ENCODE data around the gene DCUN1D3.

Gene DCUN1D3, protein sequence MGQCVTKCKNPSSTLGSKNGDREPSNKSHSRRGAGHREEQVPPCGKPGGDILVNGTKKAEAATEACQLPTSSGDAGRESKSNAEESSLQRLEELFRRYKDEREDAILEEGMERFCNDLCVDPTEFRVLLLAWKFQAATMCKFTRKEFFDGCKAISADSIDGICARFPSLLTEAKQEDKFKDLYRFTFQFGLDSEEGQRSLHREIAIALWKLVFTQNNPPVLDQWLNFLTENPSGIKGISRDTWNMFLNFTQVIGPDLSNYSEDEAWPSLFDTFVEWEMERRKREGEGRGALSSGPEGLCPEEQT

DNA sequence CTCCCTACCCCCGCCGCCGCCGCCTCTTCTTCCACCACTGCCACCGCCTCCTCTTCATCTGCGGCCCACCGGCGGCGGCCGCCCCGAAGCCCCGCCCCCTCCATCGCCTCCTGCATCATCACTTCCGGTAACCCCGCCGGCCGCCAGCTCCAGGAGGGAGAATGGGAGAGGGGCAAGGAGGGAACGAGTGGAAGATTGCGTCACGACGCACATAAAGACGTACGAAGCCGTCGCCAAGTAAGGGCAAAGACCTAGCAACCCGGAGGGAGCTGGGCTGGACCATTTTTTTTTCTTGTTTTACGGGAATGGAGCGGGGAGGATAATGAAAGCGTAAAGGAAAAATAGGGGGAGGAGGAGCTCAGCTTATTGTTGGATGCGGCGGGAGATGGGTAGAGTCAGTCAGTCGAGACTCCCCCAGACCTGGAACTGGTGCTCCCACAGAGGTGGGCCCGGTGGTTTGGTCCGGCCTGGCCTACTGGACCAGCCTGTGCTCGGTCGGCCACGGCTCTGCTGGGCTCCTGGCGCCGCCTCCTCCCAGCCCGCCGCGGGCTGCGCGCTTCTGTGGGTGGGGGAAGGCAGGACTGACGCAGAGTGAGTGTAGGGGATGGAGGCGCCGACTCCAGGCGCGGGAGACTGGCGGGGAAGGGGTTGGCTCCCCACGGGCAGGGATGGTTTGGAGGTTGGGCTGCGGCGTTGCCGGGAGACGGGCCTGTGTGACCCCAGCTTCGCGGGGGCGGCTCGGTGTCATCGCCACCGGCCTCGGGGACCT, at the start of gene DCUN1D3, which contains the start of gene LYRM1:
Gene DCUN1D3 (minus strand): TSS at position 60 of the 769 bp plus-strand sequence. CDS start 37,820 bp downstream, outside the sequence.
Gene LYRM1 (plus strand): TSS at position 473 of the 769 bp plus-strand sequence. CDS start 14,785 bp downstream, outside the sequence.
- TF ChIP-seq GATA3 (IDR thresholded peaks at IDR 0.05; ENCODE audit: low read depth, low read length), result no peak
- TF ChIP-seq GATA2 (IDR thresholded peaks at IDR 0.05; ENCODE audit: low read depth, low read length), result no peak

DNA sequence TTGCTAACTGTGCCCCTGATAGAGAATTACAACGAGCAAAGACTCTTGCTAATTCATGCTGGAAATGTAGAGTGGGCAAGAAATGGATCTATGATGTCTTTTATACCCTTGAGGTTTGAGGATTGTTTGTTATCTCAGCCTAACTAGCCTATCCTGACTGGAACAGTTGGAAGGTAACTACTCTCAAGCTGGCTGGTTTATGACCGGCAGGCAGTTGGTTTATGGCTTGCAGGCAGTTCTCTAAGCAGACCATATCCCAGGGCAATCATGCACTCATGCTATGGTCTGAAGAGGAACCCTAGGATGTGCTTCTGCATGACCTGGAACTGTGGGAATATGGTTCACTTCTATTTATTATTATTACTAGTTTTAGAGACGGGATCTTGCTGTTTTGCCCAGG, 49.5 kb upstream of the DCUN1D3 start:
- no peak for TF ChIP-seq GATA3 (IDR thresholded peaks at IDR 0.05; ENCODE audit: low read depth, low read length)
- TF ChIP-seq GATA2 (IDR thresholded peaks at IDR 0.05; ENCODE audit: low read depth, low read length), result no peak

- TF ChIP-seq GATA3 (IDR thresholded peaks at IDR 0.05; ENCODE audit: low read depth, low read length) (no peak), GATA2 (IDR thresholded peaks at IDR 0.05; ENCODE audit: low read depth, low read length) (no peak)
These were observed 48.3 kb upstream of the DCUN1D3 start for GRCh38 chr16:20948444-20948843.

- TF ChIP-seq GATA3 (IDR thresholded peaks at IDR 0.05; ENCODE audit: low read depth, low read length) (no peak), GATA2 (IDR thresholded peaks at IDR 0.05; ENCODE audit: low read depth, low read length) (no peak)
These were observed 46.0 kb upstream of the DCUN1D3 start for GRCh38 chr16:20946015-20946629.

GRCh38 chr16:20944861-20945574, 44.9 kb upstream of the DCUN1D3 start:
- no peak for TF ChIP-seq GATA3 (IDR thresholded peaks at IDR 0.05; ENCODE audit: low read depth, low read length)
- no peak for TF ChIP-seq GATA2 (IDR thresholded peaks at IDR 0.05; ENCODE audit: low read depth, low read length)

DNA sequence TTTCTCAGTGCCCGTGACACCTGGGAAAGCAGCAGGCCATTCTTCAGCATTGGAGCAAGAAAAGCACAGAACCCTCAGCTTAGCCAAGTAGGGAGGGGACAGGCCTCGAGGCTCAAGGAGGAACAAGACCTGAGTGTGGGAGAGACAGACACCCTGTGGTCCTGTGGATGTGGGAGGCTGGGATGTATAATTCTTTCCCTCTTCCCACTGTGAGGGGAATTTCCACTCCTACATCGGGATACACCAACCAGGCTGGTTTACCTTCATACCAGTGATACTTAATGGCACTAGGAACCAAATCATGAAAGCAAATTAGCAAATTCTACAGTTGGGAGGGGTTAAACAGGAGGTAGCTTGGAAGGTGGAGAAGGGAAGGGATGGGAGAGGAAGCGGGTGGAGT, 42.1 kb upstream of the DCUN1D3 start:
- no peak for TF ChIP-seq GATA3 (IDR thresholded peaks at IDR 0.05; ENCODE audit: low read depth, low read length)
- no peak for TF ChIP-seq GATA2 (IDR thresholded peaks at IDR 0.05; ENCODE audit: low read depth, low read length)

- TF ChIP-seq GATA3 (IDR thresholded peaks at IDR 0.05; ENCODE audit: low read depth, low read length) (no peak), GATA2 (IDR thresholded peaks at IDR 0.05; ENCODE audit: low read depth, low read length) (no peak)
These were observed 41.4 kb upstream of the DCUN1D3 start for GRCh38 chr16:20941636-20941926.

DNA sequence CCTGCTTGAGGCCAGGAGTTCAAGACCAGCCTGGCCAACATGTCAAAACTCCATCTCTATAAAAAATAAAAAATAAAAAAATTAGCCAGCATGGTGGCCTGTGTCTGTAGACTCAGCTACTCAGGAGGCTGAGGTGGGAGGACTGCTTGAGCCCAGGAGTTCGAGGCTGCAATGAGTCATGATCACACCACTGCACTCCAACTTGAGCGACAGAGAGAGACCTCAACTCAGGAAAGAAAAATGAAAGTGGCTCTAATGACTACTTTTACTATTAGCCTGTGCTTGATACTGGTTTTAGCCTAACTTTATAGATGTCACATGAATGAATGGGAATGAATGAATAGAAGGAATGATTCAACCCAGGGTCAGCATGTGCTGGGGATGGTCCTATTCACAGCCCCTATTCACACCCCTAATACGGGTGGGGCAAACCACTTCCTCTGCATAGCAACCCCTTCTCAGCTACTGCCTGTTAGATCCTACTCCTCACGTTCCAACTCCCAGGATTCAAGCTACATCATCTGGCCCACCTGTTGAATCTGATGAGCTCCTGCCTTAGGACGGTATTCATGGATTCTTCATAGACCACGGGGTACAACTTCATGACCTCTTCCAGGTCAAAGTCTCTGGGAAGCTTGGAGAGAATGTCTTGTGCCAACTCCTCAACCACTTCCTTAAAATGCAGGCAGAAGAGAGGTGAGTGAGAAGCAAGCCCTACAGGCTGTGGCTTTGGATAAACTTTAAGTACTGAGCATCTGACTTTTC, 40.9 kb upstream of the DCUN1D3 start:
- TF ChIP-seq GATA3 (IDR thresholded peaks at IDR 0.05; ENCODE audit: low read depth, low read length) (no peak), GATA2 (IDR thresholded peaks at IDR 0.05; ENCODE audit: low read depth, low read length) (no peak)

DNA sequence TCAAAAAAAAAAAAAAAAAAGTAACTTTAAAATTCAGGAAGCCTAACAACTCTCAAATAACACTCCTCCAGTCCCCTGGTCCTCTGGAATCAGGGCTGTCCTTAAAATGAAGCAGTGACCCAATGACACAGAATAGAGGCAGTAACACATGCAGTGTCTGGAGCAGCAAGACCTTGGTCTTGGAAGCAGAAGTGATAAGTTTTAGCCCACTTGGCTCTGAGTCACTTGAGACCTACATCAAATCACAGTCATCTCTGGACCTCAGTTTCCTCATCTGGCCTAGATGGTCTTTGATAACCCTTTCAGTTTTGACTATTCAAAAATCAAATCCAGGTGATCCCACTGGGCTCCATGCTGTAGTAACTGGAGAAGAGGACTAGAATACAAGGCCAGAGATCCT, 39.5 kb upstream of the DCUN1D3 start:
- TF ChIP-seq GATA3 (IDR thresholded peaks at IDR 0.05; ENCODE audit: low read depth, low read length) (no peak), GATA2 (IDR thresholded peaks at IDR 0.05; ENCODE audit: low read depth, low read length) (no peak)

DNA sequence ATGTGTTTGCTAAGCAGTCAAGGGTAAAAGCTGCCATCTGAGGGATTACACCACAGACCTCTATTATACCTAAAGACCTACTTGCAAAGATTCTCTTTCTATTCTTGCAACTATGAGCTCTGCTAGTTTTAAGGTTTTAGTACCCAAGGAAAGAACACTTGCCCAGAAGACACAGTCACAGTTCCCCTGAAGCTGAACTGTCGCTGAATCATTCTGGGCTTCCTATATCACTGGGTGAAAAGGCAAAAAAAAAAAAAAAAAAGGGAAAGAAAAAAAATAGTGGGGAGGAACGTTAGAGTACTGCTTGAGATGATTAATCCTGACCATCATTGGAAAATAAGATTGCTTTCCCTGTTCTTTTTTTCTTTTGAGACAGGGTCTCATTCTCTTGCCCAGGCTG, 38.3 kb upstream of the DCUN1D3 start:
- TF ChIP-seq GATA3 (IDR thresholded peaks at IDR 0.05; ENCODE audit: low read depth, low read length), result no peak
- no peak for TF ChIP-seq GATA2 (IDR thresholded peaks at IDR 0.05; ENCODE audit: low read depth, low read length)

DNA sequence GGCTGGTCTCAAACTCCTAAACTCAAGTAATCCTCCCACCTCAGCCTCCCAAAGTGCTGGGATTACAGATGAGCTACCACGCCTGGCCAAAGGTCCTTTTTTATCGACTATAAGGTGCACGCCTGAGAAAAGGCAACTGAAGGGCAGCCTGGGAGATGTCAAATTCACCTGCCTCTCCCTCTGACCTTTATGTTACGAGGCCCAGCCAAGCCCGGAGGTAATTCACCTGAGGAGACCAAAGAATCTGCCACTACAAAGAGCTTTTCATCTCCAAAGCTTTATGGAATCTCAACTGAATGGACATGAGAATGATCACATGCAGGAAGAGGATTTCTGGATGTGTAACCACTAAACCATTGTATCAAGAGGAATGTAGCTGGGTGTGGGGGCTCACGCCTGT, 37.6 kb upstream of the DCUN1D3 start:
- no peak for TF ChIP-seq GATA3 (IDR thresholded peaks at IDR 0.05; ENCODE audit: low read depth, low read length)
- no peak for TF ChIP-seq GATA2 (IDR thresholded peaks at IDR 0.05; ENCODE audit: low read depth, low read length)

GRCh38 chr16:20933589-20933988, 33.4 kb upstream of the DCUN1D3 start:
- no peak for TF ChIP-seq GATA2 (IDR thresholded peaks at IDR 0.05; ENCODE audit: low read depth, low read length)
- TF ChIP-seq GATA3 (IDR thresholded peaks at IDR 0.05; ENCODE audit: low read depth, low read length), result no peak

DNA sequence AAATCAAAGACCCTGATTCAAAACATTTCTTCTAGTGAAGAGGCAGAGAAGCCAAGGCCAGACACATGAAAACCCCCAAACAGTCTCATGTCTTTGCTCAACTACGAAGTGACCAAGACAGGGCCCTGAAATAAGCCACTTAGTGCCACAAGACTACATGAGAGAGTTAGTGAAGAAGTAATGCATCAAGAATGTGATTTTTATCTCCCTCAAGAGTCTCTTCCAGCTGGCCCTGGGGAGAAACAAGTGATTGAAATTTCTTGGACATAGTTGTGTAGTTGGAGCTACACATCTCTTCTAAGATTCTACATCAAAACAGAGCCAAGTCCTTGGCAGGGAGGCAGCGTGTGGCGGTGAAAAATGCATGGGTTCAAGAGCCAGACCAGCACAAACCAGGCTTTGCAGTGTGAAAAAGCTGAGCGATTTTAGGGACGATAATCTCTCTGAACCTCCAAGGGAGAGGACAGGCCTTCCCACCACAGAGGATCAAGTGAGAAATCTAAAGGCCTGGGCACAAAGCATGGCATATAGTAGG, 31.0 kb upstream of the DCUN1D3 start:
- TF ChIP-seq GATA3 (IDR thresholded peaks at IDR 0.05; ENCODE audit: low read depth, low read length) (no peak), GATA2 (IDR thresholded peaks at IDR 0.05; ENCODE audit: low read depth, low read length) (no peak)

Measured in SH-SY5Y (cell line).